Sigmoid colon (tissue), 3 donors: ENCODE results near the gene LRP1B.

ENCODE experiments used
- CTCF ChIP-seq, 4 experiments: fragments of 450-650 bp in 3 of 4; fragments of 200-600 bp in 1 of 4; IDR thresholded peaks; one replicate each; pipeline ENCODE4 v1.5.1; 2016 to 2019; ENCODE audit warnings: antibody characterized with exemption in 4 of 4, mild to moderate bottlenecking in 3 of 4, moderate library complexity in 2 of 4
- POLR2A ChIP-seq, 2 donors: fragments of 450-650 bp; IDR thresholded peaks; one replicate each; pipeline ENCODE4 v1.6.1; 2016; ENCODE audit warnings: antibody characterized with exemption in 2 of 2, mild to moderate bottlenecking in 2 of 2, moderate library complexity in 2 of 2

GRCh38 chr2:140596447-140596846, 1534.4 kb downstream of the LRP1B start:
- no peak for TF ChIP-seq CTCF (IDR thresholded peaks at IDR 0.05)
- TF ChIP-seq POLR2A (IDR thresholded peaks at IDR 0.05): no peak
